Esophagus muscularis mucosa (tissue), 4 donors: Measurements from ENCODE around the gene PCNX1. TPM values are rescaled to one million over a fixed set of nuclear protein-coding genes. Genes with fewer than 3 reads are reported as not detected.

Source experiments
- DNase-seq: peaks from one replicate; pipeline ENCODE4 v3.0.0-alpha.2; 2017; ENCODE audit errors: extremely low spot score
- H3K27ac ChIP-seq, 4 donors: fragments of 200-600 bp; sonication (generic); replicated peaks in 1 of 4; 1 replicate in 3 of 4; 2 replicates in 1 of 4; pipeline ENCODE4 v1.5.1; 2016 to 2019; ENCODE audit warnings: mild to moderate bottlenecking in 1 of 4
- H3K27me3 ChIP-seq, 4 donors: fragments of 200-600 bp; sonication (generic); one replicate each; pipeline versions ENCODE4 v1.5.1 to v1.6.0; 2016 to 2019
- H3K36me3 ChIP-seq, 4 donors: fragments of 200-600 bp; sonication (generic); one replicate each; pipeline ENCODE4 v1.5.1; 2016 to 2019
- H3K4me1 ChIP-seq, 4 donors: fragments of 200-600 bp; sonication (generic); one replicate each; pipeline ENCODE4 v1.5.1; 2016 to 2019
- H3K4me3 ChIP-seq, 4 donors: fragments of 200-600 bp; sonication (generic); 1 replicate in 2 of 4; 2 replicates in 2 of 4; pipeline ENCODE4 v1.5.1; 2016 to 2019; ENCODE audit warnings: mild to moderate bottlenecking in 4 of 4, moderate library complexity in 1 of 4
- H3K9me3 ChIP-seq, 4 donors: fragments of 200-600 bp; sonication (generic); 1 replicate in 3 of 4; 2 replicates in 1 of 4; pipeline ENCODE4 v1.5.1; 2016 to 2019
- EP300 ChIP-seq: sonication (generic); formaldehyde crosslinking; IDR thresholded peaks from one replicate; pipeline ENCODE4 v1.6.1; 2017; ENCODE audit warnings: antibody characterized with exemption
- POLR2A ChIP-seq: fragments of 450-650 bp; IDR thresholded peaks from one replicate; pipeline ENCODE4 v1.6.1; 2017; ENCODE audit warnings: antibody characterized with exemption, moderate library complexity, mild to moderate bottlenecking, low read depth
- POLR2AphosphoS5 ChIP-seq, 2 donors: sonication (generic); formaldehyde crosslinking; IDR thresholded peaks; one replicate each; pipeline ENCODE4 v1.6.1; 2017; ENCODE audit warnings: antibody characterized with exemption in 2 of 2
- whole genome bisulfite sequencing: methylation state at CpG from one replicate; pipeline ENCODE4 v1.1.5; 2018; 5-methylcytosine and 5-hydroxymethylcytosine counted together
- intact Hi-C: fragments of 100-400 bp; cut with DNase I; formaldehyde crosslinking; loops from one replicate; pipeline ENCODE4 v1.15.1; 2023
- total RNA-seq, 4 donors: library from RNA; depleted of rRNA; stranded (reverse); fragments of >200 nt; gene quantifications; one replicate each; pipeline versions ENCODE4 v1.1.0 to v1.2.1, GENCODE V29; 2016
- TF ChIP-seq, protein P1 (sequence below), 3 experiments: fragments of 200-600 bp in 2 of 3; fragments of 450-650 bp in 1 of 3; sonication (generic) in 2 of 3; IDR thresholded peaks; one replicate each; pipeline ENCODE4 v1.5.1; 2017 to 2019; ENCODE audit warnings: antibody characterized with exemption in 3 of 3, mild to moderate bottlenecking in 2 of 3, moderate library complexity in 1 of 3

Gene PCNX1
- total RNA-seq, 4 donors from 2014 or later = 56.3 to 62.5 (median 59.6) TPM

- 45% methylated on average over 6 of the region's 6 CpGs for WGBS
- Histone ChIP-seq H3K4me1 (peaks cover 12 to 28% (median 17%) of the 10 kb centered on the region in 4 donors), H3K27me3 (no peaks in the 10 kb centered on the region), H3K36me3 (peaks cover 13 to 25% (median 20%) of the 10 kb centered on the region in 4 donors), H3K9me3 (no peaks in the 10 kb centered on the region), H3K27ac (no peak overlapping the region), H3K4me3 (no peak overlapping the region)
- no peak for TF ChIP-seq EP300
- TF ChIP-seq POLR2AphosphoS5 (IDR thresholded peaks at IDR 0.05) = no peak
- no peak for TF ChIP-seq POLR2A
- TF ChIP-seq, protein P1, sequence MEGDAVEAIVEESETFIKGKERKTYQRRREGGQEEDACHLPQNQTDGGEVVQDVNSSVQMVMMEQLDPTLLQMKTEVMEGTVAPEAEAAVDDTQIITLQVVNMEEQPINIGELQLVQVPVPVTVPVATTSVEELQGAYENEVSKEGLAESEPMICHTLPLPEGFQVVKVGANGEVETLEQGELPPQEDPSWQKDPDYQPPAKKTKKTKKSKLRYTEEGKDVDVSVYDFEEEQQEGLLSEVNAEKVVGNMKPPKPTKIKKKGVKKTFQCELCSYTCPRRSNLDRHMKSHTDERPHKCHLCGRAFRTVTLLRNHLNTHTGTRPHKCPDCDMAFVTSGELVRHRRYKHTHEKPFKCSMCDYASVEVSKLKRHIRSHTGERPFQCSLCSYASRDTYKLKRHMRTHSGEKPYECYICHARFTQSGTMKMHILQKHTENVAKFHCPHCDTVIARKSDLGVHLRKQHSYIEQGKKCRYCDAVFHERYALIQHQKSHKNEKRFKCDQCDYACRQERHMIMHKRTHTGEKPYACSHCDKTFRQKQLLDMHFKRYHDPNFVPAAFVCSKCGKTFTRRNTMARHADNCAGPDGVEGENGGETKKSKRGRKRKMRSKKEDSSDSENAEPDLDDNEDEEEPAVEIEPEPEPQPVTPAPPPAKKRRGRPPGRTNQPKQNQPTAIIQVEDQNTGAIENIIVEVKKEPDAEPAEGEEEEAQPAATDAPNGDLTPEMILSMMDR (IDR thresholded peaks at IDR 0.05) = no peak
- DNase-seq = no peak
- intact Hi-C loops = no loop called here
Measured at GRCh38 chr14:70981000-70981952, 74.0 kb downstream of the PCNX1 start.

DNA sequence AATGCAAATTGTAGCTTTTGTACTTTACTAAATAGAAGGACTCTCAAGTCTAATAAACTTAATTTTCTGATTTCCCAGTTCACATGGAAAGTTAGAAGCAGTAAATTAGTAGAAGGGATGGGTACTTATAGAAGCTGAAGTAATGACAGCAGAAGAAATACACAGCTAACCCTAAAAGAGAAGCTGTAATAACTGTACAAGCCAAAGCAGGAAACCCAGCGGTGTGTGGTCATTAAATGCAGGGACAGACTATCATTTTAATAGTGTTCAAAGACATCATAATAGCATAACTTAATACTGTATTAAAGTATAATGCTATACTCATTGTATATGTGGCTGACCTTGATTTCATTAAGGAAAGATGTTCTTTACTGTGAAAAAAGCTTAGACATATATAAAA, 74.9 kb downstream of the PCNX1 start:
- H3K4me3 ChIP-seq = no peak overlapping the region
- WGBS = 71% methylated on average over 1 of the region's 1 CpG
- intact Hi-C loops = no loop called here
- H3K27me3 ChIP-seq = no peaks in the 10 kb centered on the region
- peaks cover 12 to 28% (median 17%) of the 10 kb centered on the region in 4 donors for H3K4me1 ChIP-seq
- TF ChIP-seq EP300 (no peak), POLR2A (no peak), POLR2AphosphoS5 (IDR thresholded peaks at IDR 0.05) (no peak)
- TF ChIP-seq, protein P1 (IDR thresholded peaks at IDR 0.05) = no peak
- no peak overlapping the region for H3K27ac ChIP-seq
- H3K36me3 ChIP-seq = peaks cover 10 to 17% (median 14%) of the 10 kb centered on the region in 4 donors
- no peak for DNase-seq
- H3K9me3 ChIP-seq = no peaks in the 10 kb centered on the region

GRCh38 chr14:70987041-70987440, 79.8 kb downstream of the PCNX1 start:
- H3K36me3 ChIP-seq = no peaks in the 10 kb centered on the region
- WGBS = 83% methylated on average over 1 of the region's 1 CpG
- DNase-seq = no peak
- intact Hi-C loops = no loop called here
- no peaks in the 10 kb centered on the region for H3K27me3 ChIP-seq
- H3K4me3 ChIP-seq = no peak overlapping the region
- no peak overlapping the region for H3K27ac ChIP-seq
- H3K4me1 ChIP-seq = peaks cover 0 to 8% (median 2%) of the 10 kb centered on the region in 4 donors
- no peaks in the 10 kb centered on the region for H3K9me3 ChIP-seq
- TF ChIP-seq, protein P1 (IDR thresholded peaks at IDR 0.05) = no peak
- no peak for TF ChIP-seq POLR2AphosphoS5 (IDR thresholded peaks at IDR 0.05)
- TF ChIP-seq EP300 = no peak
- no peak for TF ChIP-seq POLR2A

DNA sequence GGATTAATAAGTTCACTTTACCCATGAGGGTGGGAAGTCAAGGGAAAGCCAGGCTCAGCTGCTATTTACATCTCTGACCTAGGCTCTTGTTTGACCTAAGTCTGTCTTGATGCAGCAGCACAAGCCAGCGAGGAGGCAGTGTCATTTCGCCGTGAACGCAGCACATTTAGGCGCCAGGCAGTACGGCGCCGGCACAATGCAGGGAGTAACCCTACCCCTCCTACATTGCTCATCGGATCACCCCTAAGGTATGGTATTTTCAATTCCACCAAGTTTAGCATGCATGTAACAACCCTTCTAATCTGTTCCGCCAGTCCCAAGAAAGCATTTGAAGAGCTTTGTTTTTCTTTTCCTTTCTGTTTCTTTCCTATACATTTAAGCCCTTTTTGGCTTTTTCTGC, 81.2 kb downstream of the PCNX1 start:
- intact Hi-C loops = no loop called here
- H3K9me3 ChIP-seq = no peaks in the 10 kb centered on the region
- no peak for DNase-seq
- TF ChIP-seq POLR2A (no peak), EP300 (no peak), POLR2AphosphoS5 (IDR thresholded peaks at IDR 0.05) (no peak)
- TF ChIP-seq, protein P1 (IDR thresholded peaks at IDR 0.05) = no peak
- H3K4me3 ChIP-seq = no peak overlapping the region
- no peaks in the 10 kb centered on the region for H3K4me1 ChIP-seq
- H3K27me3 ChIP-seq = no peaks in the 10 kb centered on the region
- no peak overlapping the region for H3K27ac ChIP-seq
- H3K36me3 ChIP-seq = no peaks in the 10 kb centered on the region
- 89% methylated on average over 10 of the region's 10 CpGs for WGBS
